GM19395 (cell line): ENCODE results near the gene IL2RA.
"Not testable (repeated sequence)": the region's sequence is repeated elsewhere in the genome, so short reads cannot be mapped to it uniquely, and the experiment has no call there.

ENCODE experiments used
- ATAC-seq: cut with Tn5 transposase; IDR thresholded peaks from one replicate; pipeline ENCODE4 v1.9.1; 2021; ENCODE audit warnings: mild to moderate bottlenecking, moderate library complexity; ENCODE audit not compliant: unreplicated experiment

The IL2RA gene

DNA sequence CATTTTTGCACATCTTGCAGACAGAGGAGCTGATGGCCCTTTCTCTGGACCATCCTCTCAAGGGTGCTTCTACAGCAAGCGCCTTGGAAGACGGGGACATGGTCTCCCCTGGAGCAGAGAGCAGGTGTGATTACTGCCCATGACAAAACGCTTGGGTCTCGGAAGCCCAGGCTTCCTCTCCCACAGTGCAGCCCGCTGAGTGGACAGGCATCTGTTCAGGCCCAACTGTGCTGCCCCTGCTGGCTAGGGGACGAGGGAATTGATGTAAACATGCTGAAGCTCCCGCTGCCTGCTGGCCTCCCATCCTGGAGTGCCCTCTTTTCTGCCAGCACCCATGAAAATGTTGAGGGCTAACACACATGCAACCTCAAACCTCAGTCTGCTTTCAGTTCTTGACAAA is 99.1 kb downstream of the IL2RA start:
- ATAC-seq, result no peak

DNA sequence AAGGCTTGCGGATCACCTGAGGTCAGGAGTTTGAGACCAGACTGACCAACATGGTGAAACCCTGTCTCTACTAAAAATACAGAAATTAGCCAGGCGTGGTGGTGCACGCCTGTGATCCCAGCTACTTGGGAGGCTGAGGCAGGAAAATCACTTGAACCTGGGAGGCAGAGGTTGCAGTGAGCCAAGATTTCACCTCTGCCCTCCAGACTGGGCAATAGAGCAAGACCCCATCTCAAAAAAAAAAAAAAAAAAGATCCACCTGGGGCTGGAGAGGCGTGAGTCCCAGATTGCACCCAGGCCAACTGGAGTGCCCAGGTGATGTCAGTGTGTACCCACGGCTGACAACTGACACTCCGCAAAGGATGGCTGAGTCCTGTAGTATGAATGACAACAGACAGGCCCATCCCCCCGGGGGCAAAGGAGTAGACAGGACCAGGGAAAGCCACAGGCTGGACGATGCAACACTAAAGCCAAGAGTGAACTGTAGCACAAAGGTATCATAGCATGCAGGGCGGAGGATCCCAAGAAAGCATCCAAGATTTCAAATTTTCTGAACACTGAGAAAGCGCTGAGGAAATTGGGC is 99.7 kb downstream of the IL2RA start:
- not testable (repeated sequence) for ATAC-seq

DNA sequence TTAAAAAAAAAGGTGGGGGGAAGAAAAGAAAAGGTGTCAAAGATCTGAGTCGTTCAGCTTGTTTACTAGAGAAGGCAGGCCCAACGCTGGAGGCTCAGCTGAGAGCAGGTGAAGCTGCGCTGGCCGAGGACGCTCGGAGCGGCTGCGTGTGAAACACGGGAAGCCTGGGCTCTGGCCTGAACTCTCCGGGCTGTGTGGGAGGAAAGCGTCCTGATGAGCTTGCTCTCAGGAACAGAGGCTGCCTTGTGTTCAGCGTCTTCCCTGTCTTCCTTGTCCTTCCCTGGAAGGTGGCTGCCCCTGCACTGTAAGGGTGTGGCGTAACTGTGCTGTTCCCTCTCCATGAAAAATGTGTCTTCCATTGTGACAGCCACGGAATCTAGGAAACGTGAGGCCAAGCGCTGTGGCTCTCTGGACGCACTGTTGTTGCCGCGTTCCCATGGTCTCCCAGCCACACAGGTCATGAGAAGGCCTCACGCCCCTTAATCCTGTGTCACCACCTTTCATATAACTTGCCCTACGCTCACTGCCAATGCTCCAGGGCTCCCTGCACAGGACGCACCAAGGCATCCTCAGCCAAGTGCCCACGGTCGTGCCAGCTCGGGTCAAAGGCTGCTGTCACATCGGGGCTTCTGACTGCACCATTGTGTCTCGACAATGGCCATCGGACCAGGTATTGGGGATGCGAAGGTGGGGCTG is 100.6 kb downstream of the IL2RA start:
- no peak for ATAC-seq

DNA sequence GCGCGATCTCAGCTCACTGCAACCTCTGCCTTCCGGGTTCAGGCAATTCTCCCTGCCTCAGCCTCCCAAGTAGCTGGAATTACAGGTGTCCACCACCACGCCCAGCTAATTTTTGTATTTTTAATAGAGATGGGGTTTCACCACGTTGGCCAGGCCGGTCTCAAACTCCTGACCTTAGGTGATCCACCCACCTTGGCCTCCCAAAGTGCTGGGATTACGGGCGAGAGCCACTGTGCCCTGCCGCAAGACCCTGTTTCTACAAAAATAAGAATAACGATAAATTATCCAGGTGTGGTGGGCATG is 101.2 kb downstream of the IL2RA start:
- not testable (repeated sequence) for ATAC-seq
